Measurements from ENCODE around the gene INPP5D. TPM values are rescaled to one million over a fixed set of nuclear protein-coding genes. Genes with fewer than 3 reads are reported as not detected.

Gene INPP5D
- polyA plus RNA-seq, 3 donors = 30.6 to 90.2 (median 54.8) TPM

GRCh38 chr2:233035426-233036161, 24.5 kb upstream of the INPP5D start:
- intact Hi-C loops (cut with micrococcal nuclease) = no loop called here
- no peak overlapping the region for H2AFZ ChIP-seq (ENCODE audit: insufficient read depth, low read depth, low read length, poor library complexity, severe bottlenecking)

GRCh38 chr2:233036162-233036838, 23.8 kb upstream of the INPP5D start:
- no peak overlapping the region for H2AFZ ChIP-seq (ENCODE audit: insufficient read depth, low read depth, low read length, poor library complexity, severe bottlenecking)
- Mint-ChIP-seq H3K4me1 (no peaks in the 10 kb centered on the region), H3K36me3 (no peaks in the 10 kb centered on the region), H3K4me3 (no peak overlapping the region), H3K27ac (no peak overlapping the region), H3K27me3 (ENCODE audit: low read depth in 3 of 3) (peaks cover 0 to 3% (median 0%) of the 10 kb centered on the region in 3 donors), H3K9me3 (peaks cover 0 to 1% (median 0%) of the 10 kb centered on the region in 7 donors)
- no peaks in the 10 kb centered on the region for H3K4me1 ChIP-seq (ENCODE audit: control insufficient read depth in 1 of 2, insufficient read depth in 2 of 2, low read length in 2 of 2)
- DNase-seq = no peak
- no peak overlapping the region for H3K9ac ChIP-seq (ENCODE audit: insufficient read depth, low read length, poor library complexity, severe bottlenecking)
- H3K27me3 ChIP-seq (ENCODE audit: control insufficient read depth in 2 of 2, insufficient read depth in 2 of 2, low read length in 2 of 2) = no peaks in the 10 kb centered on the region
- no peak overlapping the region for H3K4me2 ChIP-seq (replicated peaks; ENCODE audit: extremely low read depth, low read length, poor library complexity, severe bottlenecking)
- TF ChIP-seq, protein P1, sequence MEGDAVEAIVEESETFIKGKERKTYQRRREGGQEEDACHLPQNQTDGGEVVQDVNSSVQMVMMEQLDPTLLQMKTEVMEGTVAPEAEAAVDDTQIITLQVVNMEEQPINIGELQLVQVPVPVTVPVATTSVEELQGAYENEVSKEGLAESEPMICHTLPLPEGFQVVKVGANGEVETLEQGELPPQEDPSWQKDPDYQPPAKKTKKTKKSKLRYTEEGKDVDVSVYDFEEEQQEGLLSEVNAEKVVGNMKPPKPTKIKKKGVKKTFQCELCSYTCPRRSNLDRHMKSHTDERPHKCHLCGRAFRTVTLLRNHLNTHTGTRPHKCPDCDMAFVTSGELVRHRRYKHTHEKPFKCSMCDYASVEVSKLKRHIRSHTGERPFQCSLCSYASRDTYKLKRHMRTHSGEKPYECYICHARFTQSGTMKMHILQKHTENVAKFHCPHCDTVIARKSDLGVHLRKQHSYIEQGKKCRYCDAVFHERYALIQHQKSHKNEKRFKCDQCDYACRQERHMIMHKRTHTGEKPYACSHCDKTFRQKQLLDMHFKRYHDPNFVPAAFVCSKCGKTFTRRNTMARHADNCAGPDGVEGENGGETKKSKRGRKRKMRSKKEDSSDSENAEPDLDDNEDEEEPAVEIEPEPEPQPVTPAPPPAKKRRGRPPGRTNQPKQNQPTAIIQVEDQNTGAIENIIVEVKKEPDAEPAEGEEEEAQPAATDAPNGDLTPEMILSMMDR (IDR thresholded peaks at IDR 0.05) = no peak
- no peaks in the 10 kb centered on the region for H3K79me2 ChIP-seq (ENCODE audit: insufficient read depth, low read length)
- 98% methylated on average over 10 of the region's 12 CpGs for WGBS (ENCODE audit: insufficient coverage)
- intact Hi-C loops (cut with micrococcal nuclease) = no loop called here
- H3K27ac ChIP-seq (ENCODE audit: low read depth in 1 of 2, low read length in 2 of 2) = no peak overlapping the region
- H3K9me3 ChIP-seq (replicated peaks in 1 of 2; ENCODE audit: control insufficient read depth in 1 of 2, insufficient read depth in 1 of 2, low read length in 2 of 2) = peaks cover 0 to 5% of the 10 kb centered on the region in 2 donors
- no peak overlapping the region for H3K4me3 ChIP-seq (replicated peaks in 1 of 3; ENCODE audit: low read depth in 2 of 3, low read length in 3 of 3)
- H4K20me1 ChIP-seq (ENCODE audit: insufficient read depth, low read length) = no peaks in the 10 kb centered on the region
- H3K36me3 ChIP-seq (replicated peaks in 1 of 2; ENCODE audit: control insufficient read depth in 1 of 2, insufficient read depth in 2 of 2, low read length in 2 of 2) = no peaks in the 10 kb centered on the region

More at GRCh38 chr2:233035426-233036161, 24.5 kb upstream of the INPP5D start:
- H3K9me3 ChIP-seq (replicated peaks in 1 of 2; ENCODE audit: control insufficient read depth in 1 of 2, insufficient read depth in 1 of 2, low read length in 2 of 2) = peaks cover 0 to 5% of the 10 kb centered on the region in 2 donors
- no peaks in the 10 kb centered on the region for H3K4me1 Mint-ChIP-seq
- H3K4me1 ChIP-seq (ENCODE audit: control insufficient read depth in 1 of 2, insufficient read depth in 2 of 2, low read length in 2 of 2) = no peaks in the 10 kb centered on the region
- H3K9me3 Mint-ChIP-seq = peaks cover 0 to 1% (median 0%) of the 10 kb centered on the region in 7 donors
- peaks cover 0 to 3% (median 0%) of the 10 kb centered on the region in 3 donors for H3K27me3 Mint-ChIP-seq (ENCODE audit: low read depth in 3 of 3)
- TF ChIP-seq, protein P1 (IDR thresholded peaks at IDR 0.05) = no peak
- no peak overlapping the region for H3K27ac Mint-ChIP-seq
- WGBS (ENCODE audit: insufficient coverage) = 97% methylated on average over 23 of the region's 23 CpGs
- H3K27me3 ChIP-seq (ENCODE audit: control insufficient read depth in 2 of 2, insufficient read depth in 2 of 2, low read length in 2 of 2) = no peaks in the 10 kb centered on the region
- H3K4me2 ChIP-seq (replicated peaks; ENCODE audit: extremely low read depth, low read length, poor library complexity, severe bottlenecking) = no peak overlapping the region
- no peak overlapping the region for H3K9ac ChIP-seq (ENCODE audit: insufficient read depth, low read length, poor library complexity, severe bottlenecking)
- no peak overlapping the region for H3K27ac ChIP-seq (ENCODE audit: low read depth in 1 of 2, low read length in 2 of 2)
- H3K36me3 Mint-ChIP-seq = no peaks in the 10 kb centered on the region
- no peak overlapping the region for H3K4me3 ChIP-seq (replicated peaks in 1 of 3; ENCODE audit: low read depth in 2 of 3, low read length in 3 of 3)
- DNase-seq = no peak
- H4K20me1 ChIP-seq (ENCODE audit: insufficient read depth, low read length) = no peaks in the 10 kb centered on the region
- H3K4me3 Mint-ChIP-seq = no peak overlapping the region
- H3K79me2 ChIP-seq (ENCODE audit: insufficient read depth, low read length) = no peaks in the 10 kb centered on the region
- H3K36me3 ChIP-seq (replicated peaks in 1 of 2; ENCODE audit: control insufficient read depth in 1 of 2, insufficient read depth in 2 of 2, low read length in 2 of 2) = no peaks in the 10 kb centered on the region

Measured in CD14-positive monocyte (primary cell).